Tibial nerve (tissue), 4 donors: Measurements from ENCODE around the gene BTBD2.

ENCODE experiments used
- CTCF ChIP-seq, 5 experiments: fragments of 200-600 bp in 3 of 5; fragments of 450-650 bp in 2 of 5; sonication (generic) in 3 of 5; IDR thresholded peaks; one replicate each; pipeline ENCODE4 v1.5.1; 2016 to 2019; ENCODE audit warnings: antibody characterized with exemption in 5 of 5, mild to moderate bottlenecking in 3 of 5, moderate library complexity in 2 of 5
- EP300 ChIP-seq, 2 donors: sonication (generic); formaldehyde crosslinking; IDR thresholded peaks; one replicate each; pipeline ENCODE4 v1.6.1; 2017; ENCODE audit warnings: antibody characterized with exemption in 2 of 2, mild to moderate bottlenecking in 1 of 2
- POLR2A ChIP-seq, 2 donors: fragments of 450-650 bp; IDR thresholded peaks; one replicate each; pipeline ENCODE4 v1.6.1; 2017; ENCODE audit warnings: antibody characterized with exemption in 2 of 2, mild to moderate bottlenecking in 2 of 2, moderate library complexity in 2 of 2

GRCh38 chr19:1980809-1981181, 34.7 kb downstream of the BTBD2 start:
- no peak for TF ChIP-seq CTCF (IDR thresholded peaks at IDR 0.05)
- peak in 1 of 2 donors; percentile 13 for TF ChIP-seq EP300 (IDR thresholded peaks at IDR 0.05)
- no peak for TF ChIP-seq POLR2A (IDR thresholded peaks at IDR 0.05)
